Fibroblast of skin of right quadriceps (primary cell): Measurements from ENCODE around the gene IREB2.
"Not testable (repeated sequence)": the region's sequence is repeated elsewhere in the genome, so short reads cannot be mapped to it uniquely, and the experiment has no call there.

Experiments used
- DNase-seq: peaks from one replicate; pipeline ENCODE4 v3.0.0-alpha.2; 2013

Gene IREB2

GRCh38 chr15:78492872-78493271 is 54.9 kb downstream of the IREB2 start:
- DNase-seq = peak; percentile 63

- DNase-seq = no peak
Measured at GRCh38 chr15:78501857-78502256, 63.8 kb downstream of the IREB2 start.

GRCh38 chr15:78502641-78503040 is 64.6 kb downstream of the IREB2 start:
- DNase-seq = no peak

- peak; percentile 97 for DNase-seq
Measured at GRCh38 chr15:78506971-78507830, 69.2 kb downstream of the IREB2 start, which contains the start of gene HYKK. TSS of gene HYKK (plus strand) at chr15:78507577. CDS start at chr15:78513089, 5,512 bp downstream.

GRCh38 chr15:78507831-78508160 is 69.8 kb downstream of the IREB2 start:
- no peak for DNase-seq

GRCh38 chr15:78508272-78508671 is 70.3 kb downstream of the IREB2 start:
- no peak for DNase-seq

GRCh38 chr15:78509726-78510312 is 71.8 kb downstream of the IREB2 start:
- no peak for DNase-seq

- DNase-seq = not testable (repeated sequence)
Measured at GRCh38 chr15:78520035-78520434, 82.0 kb downstream of the IREB2 start.

- DNase-seq = no peak
Measured at GRCh38 chr15:78524230-78524629, 86.2 kb downstream of the IREB2 start.

- no peak for DNase-seq
Measured at GRCh38 chr15:78527325-78527724, 89.3 kb downstream of the IREB2 start.

- DNase-seq = no peak
Measured at GRCh38 chr15:78533331-78533730, 95.3 kb downstream of the IREB2 start.

GRCh38 chr15:78536134-78536533 is 98.1 kb downstream of the IREB2 start:
- DNase-seq = peak; percentile 9

- no peak for DNase-seq
Measured at GRCh38 chr15:78537266-78537905, 99.4 kb downstream of the IREB2 start.

- no peak for DNase-seq
Measured at GRCh38 chr15:78538358-78538757, 100.3 kb downstream of the IREB2 start.

- DNase-seq = not testable (repeated sequence)
Measured at GRCh38 chr15:78539464-78540140, 101.6 kb downstream of the IREB2 start.

- peak; percentile 84 for DNase-seq
Measured at GRCh38 chr15:78540141-78540870, 102.3 kb downstream of the IREB2 start, which contains the start of gene PSMA4. TSS of gene PSMA4 (plus strand) at chr15:78540444. CDS start at chr15:78541928, 1,484 bp downstream.

GRCh38 chr15:78540871-78541743 is 103.1 kb downstream of the IREB2 start:
- peak; percentile 13 for DNase-seq

- DNase-seq = no peak
Measured at GRCh38 chr15:78541744-78542034, 103.7 kb downstream of the IREB2 start.

- DNase-seq = no peak
Measured at GRCh38 chr15:78542647-78543046, 104.6 kb downstream of the IREB2 start.

- DNase-seq = no peak
Measured at GRCh38 chr15:78550194-78550593, 112.2 kb downstream of the IREB2 start.

- no peak for DNase-seq
Measured at GRCh38 chr15:78550815-78551214, 112.8 kb downstream of the IREB2 start.
